Parathyroid adenoma (tissue), 2 donors: ENCODE results near the gene LOXL1.

Experiments used
- H2AFZ ChIP-seq: fragments of 300-600 bp; sonication (generic); one replicate; pipeline ENCODE4 v1.7.0; 2017; ENCODE audit warnings: antibody characterized with exemption, mild to moderate bottlenecking
- H3K27ac ChIP-seq: fragments of 300-600 bp; sonication (generic); one replicate; pipeline ENCODE4 v1.7.0; 2017
- H3K27me3 ChIP-seq: fragments of 300-600 bp; sonication (generic); one replicate; pipeline ENCODE4 v1.7.0; 2017; ENCODE audit warnings: low read length; ENCODE audit not compliant: control insufficient read depth, insufficient read depth
- H3K36me3 ChIP-seq: fragments of 300-600 bp; sonication (generic); one replicate; pipeline ENCODE4 v1.7.0; 2017; ENCODE audit warnings: low read length; ENCODE audit not compliant: control insufficient read depth, insufficient read depth
- H3K4me1 ChIP-seq: fragments of 300-600 bp; sonication (generic); one replicate; pipeline ENCODE4 v1.7.0; 2017; ENCODE audit warnings: control low read depth
- H3K4me2 ChIP-seq: fragments of 300-600 bp; sonication (generic); one replicate; pipeline ENCODE4 v1.7.0; 2017; ENCODE audit warnings: low read length
- H3K4me3 ChIP-seq: fragments of 300-600 bp; sonication (generic); one replicate; pipeline ENCODE4 v1.7.0; 2017; ENCODE audit warnings: low read depth, low read length
- H3K79me2 ChIP-seq: fragments of 300-600 bp; sonication (generic); one replicate; pipeline ENCODE4 v1.7.0; 2017; ENCODE audit warnings: control low read depth
- H3K9ac ChIP-seq: fragments of 300-600 bp; sonication (generic); one replicate; pipeline ENCODE4 v1.7.0; 2017; ENCODE audit warnings: mild to moderate bottlenecking
- H3K9me3 ChIP-seq: fragments of 300-600 bp; sonication (generic); one replicate; pipeline ENCODE4 v1.7.0; 2017; ENCODE audit warnings: low read length; ENCODE audit not compliant: control insufficient read depth
- TF ChIP-seq, protein P1 (sequence below): fragments of 300-600 bp; sonication (generic); IDR thresholded peaks from one replicate; pipeline ENCODE4 v1.7.0; 2017; ENCODE audit warnings: antibody characterized with exemption, mild to moderate bottlenecking
- donor health status: primary hyperparathyroidism.

LOXL1 gene

DNA sequence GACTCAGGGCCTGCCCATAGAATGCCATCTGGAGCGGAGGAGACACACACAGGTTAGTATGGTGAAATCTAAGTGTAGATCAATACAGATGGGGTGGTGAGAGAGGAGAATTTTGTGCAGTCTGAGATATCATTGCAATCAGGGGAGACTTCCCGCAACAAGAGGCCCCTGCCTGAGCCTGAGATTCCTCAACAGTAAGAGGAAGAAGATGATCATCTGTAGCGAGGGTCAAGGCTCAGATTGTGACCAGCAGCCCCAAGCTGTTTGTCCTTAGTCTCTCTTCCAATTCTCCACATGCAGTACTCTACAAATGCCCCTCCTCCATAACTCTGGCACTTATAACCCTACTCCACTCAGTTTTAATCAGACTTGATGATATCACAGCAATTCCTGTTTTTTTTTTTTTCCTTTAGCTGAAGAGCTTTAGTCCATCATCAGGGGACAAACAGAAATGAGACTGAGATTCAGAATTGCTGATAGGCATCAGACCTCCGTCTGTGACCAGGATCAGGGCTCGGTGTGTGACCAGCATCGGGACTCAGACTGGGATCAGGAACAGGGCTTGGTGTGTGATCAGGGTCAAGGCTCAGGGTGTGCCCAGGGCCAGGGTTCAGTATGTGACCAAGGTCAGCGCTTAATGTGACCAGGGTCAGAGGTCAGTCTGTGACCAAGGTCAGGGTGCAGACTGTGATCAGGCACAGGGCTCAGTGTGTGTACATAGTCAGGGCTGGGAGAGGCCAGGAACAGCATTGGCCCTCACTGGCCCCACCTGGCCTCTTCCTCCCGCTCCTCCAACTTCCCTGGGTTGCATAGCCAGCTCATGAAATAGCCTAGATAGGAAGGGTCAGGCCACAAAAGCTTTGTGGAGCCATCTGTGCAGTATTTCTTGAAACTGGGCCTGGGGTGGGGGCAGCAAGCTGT, 14.1 kb downstream of the LOXL1 start:
- Histone ChIP-seq H3K4me1 (peaks cover 38% of the 10 kb centered on the region), H2AFZ (no peak overlapping the region), H3K9me3 (no peaks in the 10 kb centered on the region), H3K9ac (no peak overlapping the region), H3K4me2 (peak overlapping the region; percentile 43), H3K36me3 (no peaks in the 10 kb centered on the region), H3K4me3 (no peak overlapping the region), H3K27me3 (no peaks in the 10 kb centered on the region), H3K79me2 (peaks cover 6% of the 10 kb centered on the region), H3K27ac (peak overlapping the region; percentile 69)
- TF ChIP-seq, protein P1, sequence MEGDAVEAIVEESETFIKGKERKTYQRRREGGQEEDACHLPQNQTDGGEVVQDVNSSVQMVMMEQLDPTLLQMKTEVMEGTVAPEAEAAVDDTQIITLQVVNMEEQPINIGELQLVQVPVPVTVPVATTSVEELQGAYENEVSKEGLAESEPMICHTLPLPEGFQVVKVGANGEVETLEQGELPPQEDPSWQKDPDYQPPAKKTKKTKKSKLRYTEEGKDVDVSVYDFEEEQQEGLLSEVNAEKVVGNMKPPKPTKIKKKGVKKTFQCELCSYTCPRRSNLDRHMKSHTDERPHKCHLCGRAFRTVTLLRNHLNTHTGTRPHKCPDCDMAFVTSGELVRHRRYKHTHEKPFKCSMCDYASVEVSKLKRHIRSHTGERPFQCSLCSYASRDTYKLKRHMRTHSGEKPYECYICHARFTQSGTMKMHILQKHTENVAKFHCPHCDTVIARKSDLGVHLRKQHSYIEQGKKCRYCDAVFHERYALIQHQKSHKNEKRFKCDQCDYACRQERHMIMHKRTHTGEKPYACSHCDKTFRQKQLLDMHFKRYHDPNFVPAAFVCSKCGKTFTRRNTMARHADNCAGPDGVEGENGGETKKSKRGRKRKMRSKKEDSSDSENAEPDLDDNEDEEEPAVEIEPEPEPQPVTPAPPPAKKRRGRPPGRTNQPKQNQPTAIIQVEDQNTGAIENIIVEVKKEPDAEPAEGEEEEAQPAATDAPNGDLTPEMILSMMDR, result no peak

GRCh38 chr15:73941044-73941443, 14.8 kb downstream of the LOXL1 start:
- Histone ChIP-seq H2AFZ (no peak overlapping the region), H3K4me1 (peaks cover 38% of the 10 kb centered on the region), H3K9ac (no peak overlapping the region), H3K9me3 (no peaks in the 10 kb centered on the region), H3K27me3 (no peaks in the 10 kb centered on the region), H3K4me2 (no peak overlapping the region), H3K36me3 (no peaks in the 10 kb centered on the region), H3K4me3 (no peak overlapping the region), H3K27ac (peak overlapping the region; percentile 69), H3K79me2 (peaks cover 6% of the 10 kb centered on the region)
- TF ChIP-seq, protein P1, result no peak

- Histone ChIP-seq H3K4me3 (no peak overlapping the region), H3K4me2 (no peak overlapping the region), H2AFZ (no peak overlapping the region), H3K27me3 (no peaks in the 10 kb centered on the region), H3K9me3 (no peaks in the 10 kb centered on the region), H3K36me3 (no peaks in the 10 kb centered on the region), H3K27ac (peak overlapping the region; percentile 69), H3K4me1 (peaks cover 37% of the 10 kb centered on the region), H3K79me2 (peaks cover 6% of the 10 kb centered on the region), H3K9ac (no peak overlapping the region)
- TF ChIP-seq, protein P1, result no peak
Observed at GRCh38 chr15:73941449-73941848, 15.2 kb downstream of the LOXL1 start.

- Histone ChIP-seq H3K4me2 (no peak overlapping the region), H3K9me3 (no peaks in the 10 kb centered on the region), H3K9ac (no peak overlapping the region), H3K27ac (peak overlapping the region; percentile 69), H3K4me3 (no peak overlapping the region), H3K27me3 (no peaks in the 10 kb centered on the region), H3K36me3 (no peaks in the 10 kb centered on the region), H3K79me2 (peaks cover 6% of the 10 kb centered on the region), H3K4me1 (peaks cover 34% of the 10 kb centered on the region), H2AFZ (no peak overlapping the region)
- TF ChIP-seq, protein P1, result no peak
Observed at GRCh38 chr15:73941871-73942635, 15.8 kb downstream of the LOXL1 start.
